ENCODE results near the gene ICOSLG. TPM values are rescaled to one million over a fixed set of nuclear protein-coding genes. Genes with fewer than 3 reads are reported as not detected.
"Not testable (repeated sequence)": the region's sequence is repeated elsewhere in the genome, so short reads cannot be mapped to it uniquely, and the experiment has no call there.

The ICOSLG gene, protein sequence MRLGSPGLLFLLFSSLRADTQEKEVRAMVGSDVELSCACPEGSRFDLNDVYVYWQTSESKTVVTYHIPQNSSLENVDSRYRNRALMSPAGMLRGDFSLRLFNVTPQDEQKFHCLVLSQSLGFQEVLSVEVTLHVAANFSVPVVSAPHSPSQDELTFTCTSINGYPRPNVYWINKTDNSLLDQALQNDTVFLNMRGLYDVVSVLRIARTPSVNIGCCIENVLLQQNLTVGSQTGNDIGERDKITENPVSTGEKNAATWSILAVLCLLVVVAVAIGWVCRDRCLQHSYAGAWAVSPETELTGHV
- 0.29 TPM in 1 of 2 replicates, not detected in the other for total RNA-seq

DNA sequence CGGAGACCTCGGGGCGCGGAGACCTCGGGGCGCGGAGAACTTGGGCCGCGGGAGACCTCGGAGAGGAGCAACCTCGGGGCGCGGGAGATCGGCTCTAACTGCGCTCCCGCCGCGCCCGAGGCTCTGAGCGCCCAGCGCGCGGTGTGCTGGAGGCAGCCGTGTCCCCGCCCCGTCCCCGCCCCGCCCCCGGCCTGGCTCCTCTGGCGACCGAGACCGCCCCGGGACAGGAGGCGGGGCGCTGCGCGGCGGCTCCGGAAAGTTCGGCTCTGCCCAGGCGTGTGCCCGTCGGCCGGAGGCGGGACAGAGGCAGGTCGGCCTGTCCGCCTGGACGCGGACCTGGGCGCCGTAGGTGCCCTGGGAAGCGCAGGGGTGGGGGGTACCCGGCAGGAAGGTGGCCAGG, at the start of gene ICOSLG:
Gene ICOSLG (minus strand): TSS at position 102 of the 400 bp plus-strand sequence. CDS start 126 bp downstream, outside the sequence.
- not testable (repeated sequence) for H3K27me3 ChIP-seq (ENCODE audit: insufficient read depth, low read length); H3K9me3 ChIP-seq (ENCODE audit: low read depth, low read length); H3K4me3 ChIP-seq (ENCODE audit: insufficient read depth, low read length); DNase-seq (ENCODE audit: insufficient read length, low spot score, missing footprints); H3K79me2 ChIP-seq (ENCODE audit: insufficient read depth, low read length); H3K4me1 ChIP-seq (ENCODE audit: insufficient read depth, low read length); H4K20me1 ChIP-seq (ENCODE audit: insufficient read depth, low read length); H2AFZ ChIP-seq (ENCODE audit: low read length); H3K27ac ChIP-seq (ENCODE audit: low read depth, low read length); H3K4me2 ChIP-seq (ENCODE audit: insufficient read depth, low read length); H3K36me3 ChIP-seq (ENCODE audit: insufficient read depth, low read length)

DNA sequence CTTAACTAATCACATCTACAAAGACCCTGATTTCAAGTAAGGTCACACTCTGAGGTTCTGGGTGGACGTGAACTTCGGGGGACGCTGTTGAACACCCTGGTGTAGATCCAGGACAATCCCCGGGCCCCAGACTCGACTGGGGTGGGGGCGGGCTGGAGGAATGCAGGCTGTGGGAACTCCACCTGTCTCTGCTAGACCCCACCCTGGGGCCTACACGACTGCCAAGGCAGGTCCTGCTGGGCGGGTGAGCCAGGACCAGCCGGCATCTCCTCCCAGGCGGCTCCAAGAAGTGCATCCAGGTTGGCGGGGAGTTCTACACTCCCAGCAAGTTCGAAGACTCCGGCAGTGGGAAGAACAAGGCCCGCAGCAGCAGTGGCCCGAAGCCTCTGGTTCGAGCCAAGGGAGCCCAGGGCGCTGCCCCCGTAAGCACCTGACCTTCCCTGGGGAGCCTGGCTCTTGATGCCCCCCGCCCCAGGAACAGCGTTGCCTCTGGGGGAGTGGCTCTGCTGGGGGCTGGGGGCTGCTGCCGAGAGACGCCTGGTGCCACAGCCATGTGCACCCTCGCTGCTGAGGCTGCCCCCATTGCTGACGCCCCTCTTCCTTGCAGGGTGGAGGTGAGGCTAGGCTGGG, 48.8 kb upstream of the ICOSLG start:
- TF ChIP-seq, protein P1, sequence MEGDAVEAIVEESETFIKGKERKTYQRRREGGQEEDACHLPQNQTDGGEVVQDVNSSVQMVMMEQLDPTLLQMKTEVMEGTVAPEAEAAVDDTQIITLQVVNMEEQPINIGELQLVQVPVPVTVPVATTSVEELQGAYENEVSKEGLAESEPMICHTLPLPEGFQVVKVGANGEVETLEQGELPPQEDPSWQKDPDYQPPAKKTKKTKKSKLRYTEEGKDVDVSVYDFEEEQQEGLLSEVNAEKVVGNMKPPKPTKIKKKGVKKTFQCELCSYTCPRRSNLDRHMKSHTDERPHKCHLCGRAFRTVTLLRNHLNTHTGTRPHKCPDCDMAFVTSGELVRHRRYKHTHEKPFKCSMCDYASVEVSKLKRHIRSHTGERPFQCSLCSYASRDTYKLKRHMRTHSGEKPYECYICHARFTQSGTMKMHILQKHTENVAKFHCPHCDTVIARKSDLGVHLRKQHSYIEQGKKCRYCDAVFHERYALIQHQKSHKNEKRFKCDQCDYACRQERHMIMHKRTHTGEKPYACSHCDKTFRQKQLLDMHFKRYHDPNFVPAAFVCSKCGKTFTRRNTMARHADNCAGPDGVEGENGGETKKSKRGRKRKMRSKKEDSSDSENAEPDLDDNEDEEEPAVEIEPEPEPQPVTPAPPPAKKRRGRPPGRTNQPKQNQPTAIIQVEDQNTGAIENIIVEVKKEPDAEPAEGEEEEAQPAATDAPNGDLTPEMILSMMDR (IDR thresholded peaks at IDR 0.05; ENCODE audit: extremely low read depth, low read depth, low read length) = no peak
- no peak overlapping the region for H2AFZ ChIP-seq (ENCODE audit: low read length)
- no peaks in the 10 kb centered on the region for H4K20me1 ChIP-seq (ENCODE audit: insufficient read depth, low read length)
- no peaks in the 10 kb centered on the region for H3K79me2 ChIP-seq (ENCODE audit: insufficient read depth, low read length)
- no peak overlapping the region for H3K4me3 ChIP-seq (ENCODE audit: insufficient read depth, low read length)
- no peaks in the 10 kb centered on the region for H3K36me3 ChIP-seq (ENCODE audit: insufficient read depth, low read length)
- no peak for DNase-seq (ENCODE audit: insufficient read length, low spot score, missing footprints)
- no peak overlapping the region for H3K4me2 ChIP-seq (ENCODE audit: insufficient read depth, low read length)
- no peak overlapping the region for H3K27ac ChIP-seq (ENCODE audit: low read depth, low read length)
- H3K27me3 ChIP-seq (ENCODE audit: insufficient read depth, low read length) = no peaks in the 10 kb centered on the region
- H3K9me3 ChIP-seq (ENCODE audit: low read depth, low read length) = no peaks in the 10 kb centered on the region
- H3K4me1 ChIP-seq (ENCODE audit: insufficient read depth, low read length) = peaks cover 3% of the 10 kb centered on the region

DNA sequence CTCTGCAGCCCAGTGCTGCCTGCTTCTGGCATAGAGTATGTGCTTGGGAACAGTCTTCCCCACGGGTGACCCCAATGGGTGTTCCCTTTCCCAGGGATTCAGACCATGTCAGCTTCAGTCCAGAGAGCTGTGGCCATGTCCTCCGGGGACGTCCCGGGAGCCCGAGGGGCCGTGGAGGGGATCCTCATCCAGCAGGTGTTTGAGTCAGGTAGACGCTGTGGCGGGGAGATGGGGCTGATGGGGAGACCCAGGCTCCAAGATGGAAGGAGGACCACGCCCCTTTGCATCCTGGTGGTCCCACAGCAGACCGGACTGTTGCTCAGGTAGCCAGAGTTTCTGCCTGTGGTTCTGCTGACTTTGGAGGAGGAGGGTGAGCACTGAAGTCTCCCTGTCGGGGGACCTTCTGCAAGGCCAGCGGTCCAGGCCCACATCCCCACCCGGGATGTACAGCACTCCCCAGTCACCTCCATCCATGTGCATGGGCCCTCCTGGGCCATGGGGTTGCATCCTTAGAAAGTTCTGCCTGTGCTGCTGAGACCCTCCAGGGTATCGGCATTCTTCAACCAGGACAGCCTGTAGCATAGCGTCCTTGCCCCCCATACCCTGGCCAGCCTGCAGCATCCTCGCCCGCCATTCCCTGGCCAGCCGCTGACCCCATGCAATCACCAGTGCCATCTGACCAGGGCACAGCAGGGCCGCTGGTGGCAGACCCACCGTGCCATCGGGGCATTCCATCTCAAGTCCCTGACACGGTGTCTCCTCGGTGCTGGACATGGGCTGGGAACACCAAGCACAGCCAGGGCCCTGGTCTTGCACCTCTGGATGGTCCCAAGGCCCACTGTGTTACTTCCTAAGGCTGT, 47.7 kb upstream of the ICOSLG start:
- H3K27me3 ChIP-seq (ENCODE audit: insufficient read depth, low read length) = no peaks in the 10 kb centered on the region
- H3K4me2 ChIP-seq (ENCODE audit: insufficient read depth, low read length) = no peak overlapping the region
- TF ChIP-seq, protein P1 (IDR thresholded peaks at IDR 0.05; ENCODE audit: extremely low read depth, low read depth, low read length) = no peak
- no peak for DNase-seq (ENCODE audit: insufficient read length, low spot score, missing footprints)
- no peaks in the 10 kb centered on the region for H3K9me3 ChIP-seq (ENCODE audit: low read depth, low read length)
- no peak overlapping the region for H3K27ac ChIP-seq (ENCODE audit: low read depth, low read length)
- no peak overlapping the region for H3K4me3 ChIP-seq (ENCODE audit: insufficient read depth, low read length)
- peaks cover 3% of the 10 kb centered on the region for H3K4me1 ChIP-seq (ENCODE audit: insufficient read depth, low read length)
- no peak overlapping the region for H2AFZ ChIP-seq (ENCODE audit: low read length)
- no peaks in the 10 kb centered on the region for H3K36me3 ChIP-seq (ENCODE audit: insufficient read depth, low read length)
- no peaks in the 10 kb centered on the region for H3K79me2 ChIP-seq (ENCODE audit: insufficient read depth, low read length)
- H4K20me1 ChIP-seq (ENCODE audit: insufficient read depth, low read length) = no peaks in the 10 kb centered on the region

DNA sequence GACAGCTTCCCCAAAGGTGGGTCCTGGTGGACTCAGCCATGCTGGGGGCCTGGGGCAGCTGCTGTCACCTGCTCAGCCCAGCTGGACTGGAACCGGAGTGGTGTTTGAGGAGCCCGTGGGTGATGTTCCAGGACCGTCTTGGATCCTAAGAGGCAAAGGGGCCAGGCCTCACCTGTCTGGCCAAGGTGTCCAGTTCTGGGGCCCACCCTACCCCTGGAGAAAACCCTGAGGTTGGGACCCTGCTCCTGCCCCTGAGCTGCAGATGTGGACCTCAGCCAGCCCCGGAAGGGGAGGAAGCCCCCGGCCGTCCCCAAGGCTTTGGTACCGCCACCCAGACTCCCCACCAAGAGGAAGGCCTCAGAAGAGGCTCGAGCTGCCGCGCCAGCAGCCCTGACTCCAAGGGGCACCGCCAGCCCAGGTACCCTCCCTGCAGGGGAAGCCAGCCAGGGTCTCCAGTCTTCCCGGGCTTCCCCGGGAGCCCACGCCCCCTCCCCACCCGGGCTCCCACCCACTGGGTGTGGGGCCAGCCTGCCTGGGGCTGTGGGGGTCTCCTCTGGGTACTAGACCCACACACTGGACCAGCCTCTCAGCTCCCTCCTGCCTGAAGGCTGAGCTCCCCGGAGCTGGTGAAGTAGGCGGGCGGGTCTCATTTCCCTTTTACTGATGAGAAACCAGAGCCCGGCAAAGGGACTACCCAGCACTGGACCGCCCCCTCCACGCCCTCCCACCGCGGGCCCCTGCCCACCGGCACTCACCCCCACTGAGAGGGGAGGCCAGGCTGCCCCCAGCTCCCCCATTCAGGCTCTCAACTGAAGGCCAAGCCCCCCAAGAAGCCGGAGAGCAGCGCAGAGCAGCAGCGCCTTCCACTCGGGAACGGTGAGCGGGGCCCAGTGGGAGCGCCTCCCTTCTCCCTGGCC, 46.2 kb upstream of the ICOSLG start:
- Histone ChIP-seq H3K4me3 (ENCODE audit: insufficient read depth, low read length) (no peak overlapping the region), H3K4me1 (ENCODE audit: insufficient read depth, low read length) (peaks cover 3% of the 10 kb centered on the region), H3K79me2 (ENCODE audit: insufficient read depth, low read length) (no peaks in the 10 kb centered on the region), H4K20me1 (ENCODE audit: insufficient read depth, low read length) (no peaks in the 10 kb centered on the region), H3K36me3 (ENCODE audit: insufficient read depth, low read length) (no peaks in the 10 kb centered on the region), H2AFZ (ENCODE audit: low read length) (no peak overlapping the region), H3K4me2 (ENCODE audit: insufficient read depth, low read length) (no peak overlapping the region), H3K27me3 (ENCODE audit: insufficient read depth, low read length) (no peaks in the 10 kb centered on the region), H3K27ac (ENCODE audit: low read depth, low read length) (no peak overlapping the region), H3K9me3 (ENCODE audit: low read depth, low read length) (no peaks in the 10 kb centered on the region)
- TF ChIP-seq, protein P1 (IDR thresholded peaks at IDR 0.05; ENCODE audit: extremely low read depth, low read depth, low read length) = no peak
- peak; percentile 57 for DNase-seq (ENCODE audit: insufficient read length, low spot score, missing footprints)
